ENCODE measurements around the gene THAP9.
A peak's percentile ranks its signal among the peaks of the same experiment; 100 is the strongest.
"Not testable (repeated sequence)": the region's sequence is repeated elsewhere in the genome, so short reads cannot be mapped to it uniquely, and the experiment has no call there.

The THAP9 gene

DNA sequence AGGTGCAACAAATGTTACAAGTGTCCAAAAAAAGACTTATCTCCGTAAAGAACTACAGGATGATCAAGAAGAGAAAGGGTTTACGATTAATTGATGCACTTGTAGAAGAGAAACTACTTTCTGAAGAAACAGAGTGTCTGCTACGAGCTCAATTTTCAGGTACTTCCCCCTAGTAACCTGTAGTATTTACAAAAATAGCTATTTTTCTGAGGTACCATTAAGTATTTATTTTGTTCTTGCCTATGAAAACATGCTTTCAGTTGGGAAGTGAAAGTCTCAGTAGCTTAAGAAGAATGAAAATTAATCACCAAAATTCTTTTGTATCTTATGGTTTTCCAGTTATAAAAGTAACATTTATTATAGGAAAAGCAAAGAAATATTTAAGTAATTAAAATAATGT is 5.9 kb downstream of the THAP9 start:
- Histone ChIP-seq H3F3A (ENCODE audit: insufficient read depth) (peaks cover 17% of the 10 kb centered on the region; the same call in 1 of the 2 replicates), H3K4me3 (ENCODE audit: insufficient read depth, low read length, poor library complexity, severe bottlenecking) (peak overlapping the region; percentile 10), H3K79me2 (ENCODE audit: insufficient read depth, low read length) (peaks cover 9% of the 10 kb centered on the region), H2AFZ (ENCODE audit: low read depth, low read length, severe bottlenecking) (no peak overlapping the region), H3K9me3 (ENCODE audit: insufficient read depth, low read length) (no peaks in the 10 kb centered on the region), H3K4me2 (ENCODE audit: low read depth, low read length, poor library complexity, severe bottlenecking) (peak overlapping the region; percentile 56), H3K9ac (ENCODE audit: low read length) (peak overlapping the region; percentile 13; the same call in 1 of the 2 replicates), H3K36me3 (ENCODE audit: low read length) (no peaks in the 10 kb centered on the region; the same call in 1 of the 2 replicates), H4K20me1 (ENCODE audit: low read depth, low read length) (no peaks in the 10 kb centered on the region), H3K9me2 (replicated peaks; ENCODE audit: insufficient read depth, low read length) (no peaks in the 10 kb centered on the region), H3K27me3 (ENCODE audit: low read length) (no peaks in the 10 kb centered on the region), H3K27ac (ENCODE audit: low read depth, low read length) (peak overlapping the region; percentile 50)
- TF ChIP-seq EZH2phosphoT487 (conservative IDR thresholded peaks at IDR 0.05; ENCODE audit: low read length): no peak
- TF ChIP-seq, protein P1, sequence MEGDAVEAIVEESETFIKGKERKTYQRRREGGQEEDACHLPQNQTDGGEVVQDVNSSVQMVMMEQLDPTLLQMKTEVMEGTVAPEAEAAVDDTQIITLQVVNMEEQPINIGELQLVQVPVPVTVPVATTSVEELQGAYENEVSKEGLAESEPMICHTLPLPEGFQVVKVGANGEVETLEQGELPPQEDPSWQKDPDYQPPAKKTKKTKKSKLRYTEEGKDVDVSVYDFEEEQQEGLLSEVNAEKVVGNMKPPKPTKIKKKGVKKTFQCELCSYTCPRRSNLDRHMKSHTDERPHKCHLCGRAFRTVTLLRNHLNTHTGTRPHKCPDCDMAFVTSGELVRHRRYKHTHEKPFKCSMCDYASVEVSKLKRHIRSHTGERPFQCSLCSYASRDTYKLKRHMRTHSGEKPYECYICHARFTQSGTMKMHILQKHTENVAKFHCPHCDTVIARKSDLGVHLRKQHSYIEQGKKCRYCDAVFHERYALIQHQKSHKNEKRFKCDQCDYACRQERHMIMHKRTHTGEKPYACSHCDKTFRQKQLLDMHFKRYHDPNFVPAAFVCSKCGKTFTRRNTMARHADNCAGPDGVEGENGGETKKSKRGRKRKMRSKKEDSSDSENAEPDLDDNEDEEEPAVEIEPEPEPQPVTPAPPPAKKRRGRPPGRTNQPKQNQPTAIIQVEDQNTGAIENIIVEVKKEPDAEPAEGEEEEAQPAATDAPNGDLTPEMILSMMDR (IDR thresholded peaks at IDR 0.05; ENCODE audit: insufficient read depth, low read length, poor library complexity, severe bottlenecking): no peak

DNA sequence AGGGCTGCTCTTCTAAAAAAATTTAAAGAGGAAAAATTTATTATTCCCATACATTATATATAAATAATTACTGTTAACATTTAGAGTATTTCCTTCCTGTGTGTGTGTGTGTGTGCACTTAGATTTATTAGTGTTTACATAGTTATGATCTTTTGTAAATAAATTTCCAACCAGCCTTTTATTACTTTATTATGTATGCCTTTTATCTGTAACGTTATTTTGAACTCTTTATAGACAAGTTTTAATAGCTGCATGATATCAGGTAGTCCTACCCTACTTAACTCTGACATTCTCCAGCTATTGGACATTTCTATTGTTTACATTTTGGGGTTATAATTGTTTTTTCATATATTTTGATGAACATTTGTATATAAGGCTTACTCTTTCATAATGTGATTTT is 8.8 kb downstream of the THAP9 start:
- no peak overlapping the region for H3K9ac ChIP-seq (ENCODE audit: low read length)
- no peak overlapping the region for H3K4me3 ChIP-seq (ENCODE audit: insufficient read depth, low read length, poor library complexity, severe bottlenecking)
- H3K27me3 ChIP-seq (ENCODE audit: low read length): no peaks in the 10 kb centered on the region
- H3K27ac ChIP-seq (ENCODE audit: low read depth, low read length): no peak overlapping the region
- H3K36me3 ChIP-seq (ENCODE audit: low read length): no peaks in the 10 kb centered on the region; the same call in 1 of the 2 replicates
- no peaks in the 10 kb centered on the region for H3K9me3 ChIP-seq (ENCODE audit: insufficient read depth, low read length)
- no peaks in the 10 kb centered on the region for H3K79me2 ChIP-seq (ENCODE audit: insufficient read depth, low read length)
- H3K9me2 ChIP-seq (replicated peaks; ENCODE audit: insufficient read depth, low read length): no peaks in the 10 kb centered on the region
- peaks cover 12% of the 10 kb centered on the region; the same call in 1 of the 2 replicates for H3F3A ChIP-seq (ENCODE audit: insufficient read depth)
- H4K20me1 ChIP-seq (ENCODE audit: low read depth, low read length): no peaks in the 10 kb centered on the region
- TF ChIP-seq, protein P1 (IDR thresholded peaks at IDR 0.05; ENCODE audit: insufficient read depth, low read length, poor library complexity, severe bottlenecking): no peak
- TF ChIP-seq EZH2phosphoT487 (conservative IDR thresholded peaks at IDR 0.05; ENCODE audit: low read length): no peak
- H3K4me2 ChIP-seq (ENCODE audit: low read depth, low read length, poor library complexity, severe bottlenecking): no peak overlapping the region
- H2AFZ ChIP-seq (ENCODE audit: low read depth, low read length, severe bottlenecking): no peak overlapping the region

DNA sequence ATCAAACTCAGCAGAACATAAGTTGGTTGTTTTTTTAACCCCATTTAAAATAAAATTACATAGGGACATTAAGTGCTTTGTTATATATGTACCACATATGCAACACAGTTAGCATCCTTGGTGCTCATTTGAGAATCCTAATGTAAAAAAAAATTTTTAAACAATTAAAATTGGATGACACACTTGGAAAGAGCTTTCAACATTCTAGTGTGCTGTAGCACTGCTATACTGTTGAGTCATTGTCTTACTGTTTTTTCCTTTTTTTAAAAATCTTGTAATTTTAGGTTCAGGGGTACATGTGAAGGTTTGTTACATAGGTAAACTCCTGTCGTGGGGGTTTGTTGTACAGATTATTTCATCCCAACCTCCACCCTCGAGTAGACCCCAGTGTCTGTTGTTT is 12.8 kb downstream of the THAP9 start:
- Histone ChIP-seq H3K9ac (ENCODE audit: low read length) (no peak overlapping the region), H4K20me1 (ENCODE audit: low read depth, low read length) (no peaks in the 10 kb centered on the region)
- TF ChIP-seq EZH2phosphoT487 (conservative IDR thresholded peaks at IDR 0.05; ENCODE audit: low read length): no peak
- TF ChIP-seq, protein P1 (IDR thresholded peaks at IDR 0.05; ENCODE audit: insufficient read depth, low read length, poor library complexity, severe bottlenecking): no peak

DNA sequence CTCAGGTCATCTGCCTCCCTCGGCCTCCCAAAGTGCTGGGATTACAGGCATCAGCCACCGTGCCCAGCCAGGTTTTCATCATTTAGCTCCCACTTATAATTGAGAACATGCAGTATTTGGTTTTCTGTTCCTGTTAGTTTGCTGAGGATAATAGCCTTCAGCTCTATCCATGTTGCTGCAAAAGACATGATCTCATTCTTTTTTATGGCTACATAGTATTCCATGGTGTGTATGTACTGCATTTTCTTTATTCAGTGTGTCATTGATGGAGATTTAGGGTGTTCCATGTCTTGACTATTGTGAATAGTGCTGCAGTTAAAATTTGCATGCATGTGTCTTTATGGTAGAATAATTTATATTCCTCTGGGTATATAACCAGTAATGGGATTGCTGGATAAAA is 13.4 kb downstream of the THAP9 start:
- not testable (repeated sequence) for H3K4me2 ChIP-seq (ENCODE audit: low read depth, low read length, poor library complexity, severe bottlenecking); H4K20me1 ChIP-seq (ENCODE audit: low read depth, low read length); H3K36me3 ChIP-seq (ENCODE audit: low read length); H2AFZ ChIP-seq (ENCODE audit: low read depth, low read length, severe bottlenecking); H3K9ac ChIP-seq (ENCODE audit: low read length); H3F3A ChIP-seq (ENCODE audit: insufficient read depth); H3K27me3 ChIP-seq (ENCODE audit: low read length); H3K9me2 ChIP-seq (replicated peaks; ENCODE audit: insufficient read depth, low read length); H3K27ac ChIP-seq (ENCODE audit: low read depth, low read length); H3K79me2 ChIP-seq (ENCODE audit: insufficient read depth, low read length); H3K9me3 ChIP-seq (ENCODE audit: insufficient read depth, low read length); H3K4me3 ChIP-seq (ENCODE audit: insufficient read depth, low read length, poor library complexity, severe bottlenecking)

More for the DNA sequence above, 12.8 kb downstream of the THAP9 start:
- Histone ChIP-seq H3K27me3 (ENCODE audit: low read length) (no peaks in the 10 kb centered on the region), H3K9me3 (ENCODE audit: insufficient read depth, low read length) (no peaks in the 10 kb centered on the region), H3K9me2 (replicated peaks; ENCODE audit: insufficient read depth, low read length) (no peaks in the 10 kb centered on the region), H3K27ac (ENCODE audit: low read depth, low read length) (no peak overlapping the region), H3K4me2 (ENCODE audit: low read depth, low read length, poor library complexity, severe bottlenecking) (no peak overlapping the region), H3F3A (ENCODE audit: insufficient read depth) (no peaks in the 10 kb centered on the region; the same call in 1 of the 2 replicates), H2AFZ (ENCODE audit: low read depth, low read length, severe bottlenecking) (no peak overlapping the region), H3K79me2 (ENCODE audit: insufficient read depth, low read length) (no peaks in the 10 kb centered on the region), H3K36me3 (ENCODE audit: low read length) (no peaks in the 10 kb centered on the region), H3K4me3 (ENCODE audit: insufficient read depth, low read length, poor library complexity, severe bottlenecking) (no peak overlapping the region)

Data from SU-DHL-6 (cell line).